SK-N-SH (cell line): ENCODE data around the gene GNB1L. TPM values are rescaled to one million over a fixed set of nuclear protein-coding genes. Genes with fewer than 3 reads are reported as not detected.

ENCODE experiments used
- CTCF ChIA-PET: fragments of 300-600, 350-600 bp; formaldehyde crosslinking; extraction: SDS; loops from one replicate; lab custom pipeline; 2021; lab: Yijun Ruan, JAX
- POLR2A ChIA-PET: fragments of 350-600 bp; sonication (Branson Sonifier 250); formaldehyde crosslinking; extraction: SDS; loops from one replicate; lab custom pipeline; 2020; ENCODE audit warnings: antibody characterized with exemption, inconsistent platforms; lab: Yijun Ruan, JAX
- DNase-seq: peaks from one replicate; pipeline ENCODE4 v3.0.0; 2012
- H2AFZ ChIP-seq: fragments of 200-600 bp; sonication (generic); 2 replicates; pipeline ENCODE4 v1.8.1; 2016; ENCODE audit warnings: antibody characterized with exemption, mild to moderate bottlenecking, low read depth
- H3F3A ChIP-seq: fragments of 200-600 bp; sonication (generic); replicated peaks from 2 replicates; pipeline ENCODE3; 2016; ENCODE audit warnings: antibody characterized with exemption, mild to moderate bottlenecking; ENCODE audit not compliant: insufficient read depth
- H3K27ac ChIP-seq, 2 experiments: fragments of 200-500 bp in 1 of 2; fragments of 200-600 bp in 1 of 2; sonication (Bioruptor generic) in 1 of 2; sonication (generic), shearing (Covaris generic) in 1 of 2; 2 replicates each; pipeline versions ENCODE4 v1.5.1 to v1.6.1; 2014 to 2016; ENCODE audit warnings: low read depth in 2 of 2, inconsistent platforms in 1 of 2, low read length in 1 of 2, mild to moderate bottlenecking in 1 of 2, mixed read lengths in 1 of 2
- H3K27me3 ChIP-seq: fragments of 200-600 bp; sonication (generic), shearing (Covaris generic); 2 replicates; pipeline ENCODE4 v1.6.1; 2016; ENCODE audit warnings: mixed run types; ENCODE audit not compliant: insufficient read depth
- H3K36me3 ChIP-seq, 2 experiments: fragments of 200-500 bp in 1 of 2; fragments of 200-600 bp in 1 of 2; sonication (Bioruptor generic) in 1 of 2; sonication (generic) in 1 of 2; replicated peaks in 1 of 2; 2 replicates each; pipeline versions ENCODE3 to v1.5.1; 2014 to 2016; ENCODE audit warnings: low read length in 1 of 2, mild to moderate bottlenecking in 1 of 2; ENCODE audit not compliant: insufficient read depth in 2 of 2, control insufficient read depth in 1 of 2
- H3K4me1 ChIP-seq, 2 experiments: fragments of 200-500 bp in 1 of 2; fragments of 200-600 bp in 1 of 2; sonication (Bioruptor generic) in 1 of 2; sonication (generic), shearing (Covaris generic) in 1 of 2; 2 replicates each; pipeline versions ENCODE4 v1.5.1 to v1.6.1; 2014 to 2016; ENCODE audit warnings: low read depth in 1 of 2, low read length in 1 of 2, mixed run types in 1 of 2; ENCODE audit not compliant: insufficient read depth in 2 of 2, control insufficient read depth in 1 of 2
- H3K4me2 ChIP-seq: fragments of 200-600 bp; sonication (generic), shearing (Covaris generic); 2 replicates; pipeline ENCODE4 v1.6.1; 2017; ENCODE audit warnings: mixed run types
- H3K4me3 ChIP-seq, 2 experiments: fragments of 200-500 bp in 1 of 2; fragments of 200-600 bp in 1 of 2; sonication (Bioruptor generic) in 1 of 2; sonication (generic), shearing (Covaris generic) in 1 of 2; 2 replicates each; pipeline versions ENCODE4 v1.5.1 to v1.8.1; 2014 to 2016; ENCODE audit warnings: low read depth in 2 of 2, inconsistent platforms in 1 of 2, low read length in 1 of 2, mild to moderate bottlenecking in 1 of 2, mixed read lengths in 1 of 2, moderate library complexity in 1 of 2
- H3K79me2 ChIP-seq: fragments of 200-600 bp; sonication (generic); 2 replicates; pipeline ENCODE4 v1.8.1; 2017; ENCODE audit warnings: mild to moderate bottlenecking; ENCODE audit not compliant: insufficient read depth
- H3K9ac ChIP-seq: fragments of 200-600 bp; sonication (generic); 2 replicates; pipeline ENCODE4 v1.6.1; 2017; ENCODE audit warnings: mixed run types
- H3K9me2 ChIP-seq: fragments of 200-600 bp; sonication (generic); 2 replicates; pipeline ENCODE4 v1.6.1; 2017; ENCODE audit warnings: mixed run types
- H3K9me3 ChIP-seq: fragments of 200-600 bp; sonication (generic); 2 replicates; pipeline ENCODE4 v1.6.1; 2017; ENCODE audit warnings: mixed run types, mild to moderate bottlenecking, moderate library complexity
- H4K20me1 ChIP-seq: fragments of 200-600 bp; sonication (generic); 2 replicates; pipeline ENCODE4 v1.6.1; 2017; ENCODE audit warnings: mild to moderate bottlenecking, mixed run types; ENCODE audit not compliant: insufficient read depth
- CHD2 ChIP-seq: fragments of 150-350 bp; IDR thresholded peaks from 2 replicates; pipeline ENCODE4 v1.6.1; 2018; ENCODE audit warnings: low read length; ENCODE audit not compliant: partially characterized antibody
- EP300 ChIP-seq, 2 experiments: IDR thresholded peaks; 2 replicates each; pipeline versions ENCODE4 v1.4.0 to v1.6.1; 2012; ENCODE audit warnings: borderline replicate concordance in 1 of 2, low read depth in 1 of 2, low read length in 1 of 2
- FOXJ3 ChIP-seq: sonication (generic); formaldehyde crosslinking; IDR thresholded peaks from 2 replicates; pipeline ENCODE4 v1.5.1; 2020; ENCODE audit warnings: mild to moderate bottlenecking, missing genetic modification reagents
- FOXM1 ChIP-seq: IDR thresholded peaks from 2 replicates; pipeline ENCODE4 v1.4.0; 2012; ENCODE audit warnings: low read depth, mild to moderate bottlenecking
- GABPA ChIP-seq: IDR thresholded peaks from 2 replicates; pipeline ENCODE4 v1.4.0; 2012; ENCODE audit warnings: low read depth, mild to moderate bottlenecking
- MXI1 ChIP-seq: IDR thresholded peaks from 2 replicates; pipeline ENCODE4 v1.6.1; 2012; ENCODE audit warnings: mild to moderate bottlenecking, low read depth, low read length, improper control_type of control experiment
- NFIC ChIP-seq: IDR thresholded peaks from 2 replicates; pipeline ENCODE4 v1.4.0; 2012; ENCODE audit warnings: borderline replicate concordance
- POLR2AphosphoS5 ChIP-seq: IDR thresholded peaks from 2 replicates; pipeline ENCODE4 v1.6.1; 2012; ENCODE audit warnings: low read depth, low read length
- RAD21 ChIP-seq: IDR thresholded peaks from 2 replicates; pipeline ENCODE4 v1.6.1; 2012; ENCODE audit warnings: mild to moderate bottlenecking, low read length
- RCOR1 ChIP-seq: fragments of 150-350 bp; IDR thresholded peaks from 2 replicates; pipeline ENCODE4 v1.6.1; 2017; ENCODE audit warnings: antibody characterized with exemption, low read length
- RXRA ChIP-seq: IDR thresholded peaks from 2 replicates; pipeline ENCODE4 v1.4.0; 2012; ENCODE audit warnings: low read depth, mild to moderate bottlenecking, borderline replicate concordance
- SIN3A ChIP-seq: IDR thresholded peaks from 2 replicates; pipeline ENCODE4 v1.6.1; 2012; ENCODE audit warnings: low read depth, mild to moderate bottlenecking, low read length, moderate library complexity, borderline replicate concordance
- SMC3 ChIP-seq: IDR thresholded peaks from 2 replicates; pipeline ENCODE4 v1.6.1; 2012; ENCODE audit warnings: low read depth, low read length, improper control_type of control experiment
- TAF1 ChIP-seq: IDR thresholded peaks from 2 replicates; pipeline ENCODE4 v1.6.1; 2012; ENCODE audit warnings: low read depth, mild to moderate bottlenecking, low read length, moderate library complexity, borderline replicate concordance
- TEAD4 ChIP-seq: IDR thresholded peaks from 2 replicates; pipeline ENCODE4 v1.4.0; 2012; ENCODE audit warnings: mild to moderate bottlenecking, borderline replicate concordance; ENCODE audit not compliant: insufficient read depth
- WGBS: methylation state at CpG from one replicate; pipeline ENCODE4 v1.1.6; 2017; ENCODE audit warnings: low lambda C conversion rate; 5-methylcytosine and 5-hydroxymethylcytosine counted together
- polyA plus RNA-seq, 3 experiments: library from polyadenylated mRNA; depleted of rRNA; stranded (reverse); fragments of >200 nt; gene quantifications; 2 replicates each; pipeline ENCODE4 v1.2.3, GENCODE V29; 2012
- TF ChIP-seq, protein P1 (sequence below): IDR thresholded peaks from 2 replicates; pipeline ENCODE4 v1.6.1; 2012; ENCODE audit warnings: mild to moderate bottlenecking, low read depth, low read length, moderate library complexity
- TF ChIP-seq, protein P2 (sequence below): fragments of 150-350 bp; IDR thresholded peaks from 2 replicates; pipeline ENCODE4 v1.6.1; 2016; ENCODE audit warnings: mild to moderate bottlenecking, low read depth, low read length

The GNB1L gene
- polyA plus RNA-seq, 1 of the 3 experiments (the other 2 are of a cell fraction): 5.9 TPM

DNA sequence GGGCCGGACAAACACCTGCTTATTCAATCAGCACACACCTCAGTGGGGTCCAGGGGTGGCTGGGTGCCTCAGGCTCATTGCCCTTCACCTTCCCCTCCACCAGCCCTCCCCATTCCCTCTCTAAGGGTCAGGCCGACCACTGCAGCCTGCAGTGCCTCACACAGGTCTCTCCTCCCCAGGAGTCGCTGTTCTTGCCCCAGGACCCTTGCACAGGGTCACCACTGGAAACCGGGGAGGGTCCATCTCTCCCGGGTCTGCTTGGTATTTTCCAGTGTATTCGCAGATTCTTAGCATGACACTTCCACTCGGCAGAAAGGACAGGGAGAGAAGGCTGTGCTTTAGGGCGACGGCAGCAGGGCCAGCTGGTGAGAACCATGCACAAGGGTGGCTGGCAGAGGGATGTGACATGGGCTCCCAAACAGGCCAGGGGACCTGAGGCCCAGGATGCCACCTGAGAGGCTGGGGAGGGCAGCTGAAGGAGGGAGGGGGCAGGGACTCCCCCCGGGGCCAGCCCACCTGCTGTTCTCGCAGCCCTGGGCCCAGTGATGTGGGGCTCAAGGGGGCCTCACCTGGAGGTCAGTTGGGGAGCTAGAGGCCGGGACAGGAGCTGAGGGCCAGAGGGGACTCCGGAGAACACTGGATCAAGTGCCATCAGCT is 110.2 kb downstream of the GNB1L start:
- H3K27me3 ChIP-seq: no peaks in the 10 kb centered on the region
- no peak overlapping the region for H3K4me3 ChIP-seq
- no peak overlapping the region for H2AFZ ChIP-seq
- H3K27ac ChIP-seq: no peak overlapping the region
- POLR2A ChIA-PET: interaction anchor here (0.6 kb wide), 1 partner anchor 40 kb away, joined by 3 read pairs; no protein-coding TSS in a partner anchor
- H3K36me3 ChIP-seq: no peaks in the 10 kb centered on the region
- no peak for DNase-seq
- H3K4me2 ChIP-seq: no peak overlapping the region
- no peaks in the 10 kb centered on the region for H4K20me1 ChIP-seq
- H3K4me1 ChIP-seq: peaks cover 0 to 10% of the 10 kb centered on the region in 2 experiments; a peak in 1 of 4 replicates
- H3K79me2 ChIP-seq: no peaks in the 10 kb centered on the region
- no peaks in the 10 kb centered on the region for H3F3A ChIP-seq
- WGBS: 62% methylated on average over 9 of the region's 13 CpGs
- H3K9me3 ChIP-seq: no peaks in the 10 kb centered on the region
- TF ChIP-seq FOXJ3 (CRISPR knock-in tag) (no peak), RXRA (no peak), NFIC (no peak), POLR2AphosphoS5 (no peak)
- TF ChIP-seq, all 33 proteins: peak for 0
- Histone ChIP-seq H3K9me2 (no peaks in the 10 kb centered on the region), H3K9ac (no peak overlapping the region)
- CTCF ChIA-PET: interaction anchor here (1.1 to 5.1 kb wide), 6 partner anchors 12 to 166 kb away, joined by 3 to 54 read pairs (median 12); no protein-coding TSS in a partner anchor

DNA sequence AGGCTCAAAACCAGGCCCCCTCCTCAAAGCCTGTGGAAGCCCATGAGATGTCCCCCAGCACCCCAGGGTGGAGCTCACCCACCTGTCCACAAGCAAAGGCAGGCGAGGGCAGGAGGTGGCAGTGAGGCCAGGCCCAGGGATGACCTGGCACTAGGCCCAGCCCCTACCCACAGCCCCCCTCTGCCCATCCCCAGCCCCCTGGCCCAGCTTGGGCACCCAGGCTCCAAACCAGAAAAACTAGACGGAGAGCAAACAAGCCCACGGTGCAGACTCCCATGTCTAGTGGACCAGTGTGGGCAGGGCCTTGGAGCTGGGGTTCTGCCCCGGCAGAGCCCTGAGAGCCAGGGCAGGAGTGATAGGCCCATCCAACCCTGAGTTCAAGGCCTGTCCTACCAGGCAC is 111.0 kb downstream of the GNB1L start:
- POLR2A ChIA-PET: no interaction called here
- CTCF ChIA-PET: interaction anchor here (5.1 kb wide), 1 partner anchor 13 kb away, joined by 49 read pairs; no protein-coding TSS in a partner anchor

More for the DNA sequence above, 111.0 kb downstream of the GNB1L start:
- H2AFZ ChIP-seq: no peak overlapping the region
- H3K27ac ChIP-seq: no peak overlapping the region
- H3K4me3 ChIP-seq: no peak overlapping the region
- no peaks in the 10 kb centered on the region for H3F3A ChIP-seq
- peaks cover 0 to 10% of the 10 kb centered on the region in 2 experiments; a peak in 1 of 4 replicates for H3K4me1 ChIP-seq
- no peaks in the 10 kb centered on the region for H3K9me2 ChIP-seq
- H4K20me1 ChIP-seq: no peaks in the 10 kb centered on the region
- H3K27me3 ChIP-seq: no peaks in the 10 kb centered on the region
- no CpG with 5 or more reads among the region's 4 CpGs for WGBS
- H3K4me2 ChIP-seq: no peak overlapping the region
- H3K36me3 ChIP-seq: no peaks in the 10 kb centered on the region
- H3K79me2 ChIP-seq: no peaks in the 10 kb centered on the region
- no peak overlapping the region for H3K9ac ChIP-seq
- H3K9me3 ChIP-seq: no peaks in the 10 kb centered on the region
- no peak for DNase-seq
- TF ChIP-seq RAD21 (no peak), POLR2AphosphoS5 (no peak), MXI1 (no peak), SMC3 (no peak), GABPA (no peak), SIN3A (no peak), RCOR1 (no peak), TEAD4 (no peak), EP300 (IDR thresholded peaks at IDR 0.05; ENCODE audit: borderline replicate concordance in 1 of 2, low read depth in 1 of 2, low read length in 1 of 2) (no peak), FOXJ3 (CRISPR knock-in tag) (no peak), NFIC (no peak), CHD2 (no peak), TAF1 (no peak), FOXM1 (no peak)
- TF ChIP-seq, protein P1, sequence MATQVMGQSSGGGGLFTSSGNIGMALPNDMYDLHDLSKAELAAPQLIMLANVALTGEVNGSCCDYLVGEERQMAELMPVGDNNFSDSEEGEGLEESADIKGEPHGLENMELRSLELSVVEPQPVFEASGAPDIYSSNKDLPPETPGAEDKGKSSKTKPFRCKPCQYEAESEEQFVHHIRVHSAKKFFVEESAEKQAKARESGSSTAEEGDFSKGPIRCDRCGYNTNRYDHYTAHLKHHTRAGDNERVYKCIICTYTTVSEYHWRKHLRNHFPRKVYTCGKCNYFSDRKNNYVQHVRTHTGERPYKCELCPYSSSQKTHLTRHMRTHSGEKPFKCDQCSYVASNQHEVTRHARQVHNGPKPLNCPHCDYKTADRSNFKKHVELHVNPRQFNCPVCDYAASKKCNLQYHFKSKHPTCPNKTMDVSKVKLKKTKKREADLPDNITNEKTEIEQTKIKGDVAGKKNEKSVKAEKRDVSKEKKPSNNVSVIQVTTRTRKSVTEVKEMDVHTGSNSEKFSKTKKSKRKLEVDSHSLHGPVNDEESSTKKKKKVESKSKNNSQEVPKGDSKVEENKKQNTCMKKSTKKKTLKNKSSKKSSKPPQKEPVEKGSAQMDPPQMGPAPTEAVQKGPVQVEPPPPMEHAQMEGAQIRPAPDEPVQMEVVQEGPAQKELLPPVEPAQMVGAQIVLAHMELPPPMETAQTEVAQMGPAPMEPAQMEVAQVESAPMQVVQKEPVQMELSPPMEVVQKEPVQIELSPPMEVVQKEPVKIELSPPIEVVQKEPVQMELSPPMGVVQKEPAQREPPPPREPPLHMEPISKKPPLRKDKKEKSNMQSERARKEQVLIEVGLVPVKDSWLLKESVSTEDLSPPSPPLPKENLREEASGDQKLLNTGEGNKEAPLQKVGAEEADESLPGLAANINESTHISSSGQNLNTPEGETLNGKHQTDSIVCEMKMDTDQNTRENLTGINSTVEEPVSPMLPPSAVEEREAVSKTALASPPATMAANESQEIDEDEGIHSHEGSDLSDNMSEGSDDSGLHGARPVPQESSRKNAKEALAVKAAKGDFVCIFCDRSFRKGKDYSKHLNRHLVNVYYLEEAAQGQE: no peak
- TF ChIP-seq, protein P2, sequence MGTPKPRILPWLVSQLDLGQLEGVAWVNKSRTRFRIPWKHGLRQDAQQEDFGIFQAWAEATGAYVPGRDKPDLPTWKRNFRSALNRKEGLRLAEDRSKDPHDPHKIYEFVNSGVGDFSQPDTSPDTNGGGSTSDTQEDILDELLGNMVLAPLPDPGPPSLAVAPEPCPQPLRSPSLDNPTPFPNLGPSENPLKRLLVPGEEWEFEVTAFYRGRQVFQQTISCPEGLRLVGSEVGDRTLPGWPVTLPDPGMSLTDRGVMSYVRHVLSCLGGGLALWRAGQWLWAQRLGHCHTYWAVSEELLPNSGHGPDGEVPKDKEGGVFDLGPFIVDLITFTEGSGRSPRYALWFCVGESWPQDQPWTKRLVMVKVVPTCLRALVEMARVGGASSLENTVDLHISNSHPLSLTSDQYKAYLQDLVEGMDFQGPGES: no peak
- TF ChIP-seq, all 33 proteins: peak for 0
